Keratinocyte (primary cell): ENCODE results near the gene PUS1. TPM values are rescaled to one million over a fixed set of nuclear protein-coding genes. Genes with fewer than 3 reads are reported as not detected.

Experiments
- DNase-seq: peaks from one replicate; pipeline ENCODE4 v3.0.0-alpha.2; 2011; ENCODE audit warnings: low read depth, missing footprints, low spot score
- FAIRE-seq: peaks from 2 replicates; lab custom pipeline; 2011; peaks lifted over from hg19 to GRCh38; lab: Jason Lieb, UNC
- H2AFZ ChIP-seq: 2 replicates; pipeline ENCODE4 v1.6.0; 2012; ENCODE audit warnings: low read length, control low read depth, inconsistent platforms; ENCODE audit not compliant: control insufficient read depth
- H3K27ac ChIP-seq: 2 replicates; pipeline ENCODE4 v1.5.1; 2011; ENCODE audit warnings: low read length; ENCODE audit not compliant: control insufficient read depth, insufficient read depth
- H3K27me3 ChIP-seq: 3 replicates; pipeline ENCODE4 v1.6.0; 2011; ENCODE audit warnings: low read length; ENCODE audit not compliant: control insufficient read depth, insufficient read depth; ENCODE audit errors: extremely low read depth
- H3K36me3 ChIP-seq, 2 experiments: 2 replicates in 1 of 2; 3 replicates in 1 of 2; pipeline ENCODE4 v1.5.1; 2011; ENCODE audit warnings: low read length in 2 of 2, mild to moderate bottlenecking in 1 of 2; ENCODE audit not compliant: control insufficient read depth in 2 of 2, insufficient read depth in 2 of 2; ENCODE audit errors: extremely low read depth in 1 of 2
- H3K4me1 ChIP-seq: 3 replicates; pipeline ENCODE4 v1.5.1; 2011; ENCODE audit warnings: low read length; ENCODE audit not compliant: control insufficient read depth, insufficient read depth; ENCODE audit errors: extremely low read depth
- H3K4me2 ChIP-seq: 3 replicates; pipeline ENCODE4 v1.6.0; 2011; ENCODE audit warnings: low read depth, low read length; ENCODE audit not compliant: control insufficient read depth, insufficient read depth; ENCODE audit errors: extremely low read depth
- H3K4me3 ChIP-seq, 3 experiments: fragments of 200-600 bp in 1 of 3; sonication (generic) in 1 of 3; 2 replicates in 2 of 3; 3 replicates in 1 of 3; pipeline ENCODE4 v1.5.1; 2011 to 2016; ENCODE audit warnings: low read length in 3 of 3, mild to moderate bottlenecking in 3 of 3, control low read depth in 2 of 3, inconsistent platforms in 1 of 3, low read depth in 1 of 3, mixed read lengths in 1 of 3, mixed run types in 1 of 3, moderate library complexity in 1 of 3; ENCODE audit not compliant: control insufficient read depth in 2 of 3, insufficient read depth in 2 of 3; ENCODE audit errors: extremely low read depth in 1 of 3
- H3K79me2 ChIP-seq: 2 replicates; pipeline ENCODE4 v1.6.0; 2012; ENCODE audit warnings: low read length; ENCODE audit not compliant: control insufficient read depth, insufficient read depth
- H3K9ac ChIP-seq: 3 replicates; pipeline ENCODE4 v1.6.0; 2011; ENCODE audit warnings: low read length; ENCODE audit not compliant: control insufficient read depth, insufficient read depth; ENCODE audit errors: extremely low read depth
- H3K9me1 ChIP-seq: 3 replicates; pipeline ENCODE4 v1.6.0; 2011; ENCODE audit warnings: low read length; ENCODE audit not compliant: control insufficient read depth, insufficient read depth; ENCODE audit errors: extremely low read depth
- H3K9me3 ChIP-seq: 2 replicates; pipeline ENCODE4 v1.5.1; 2012; ENCODE audit warnings: low read depth, low read length; ENCODE audit not compliant: control insufficient read depth
- H4K20me1 ChIP-seq: 3 replicates; pipeline ENCODE4 v1.6.0; 2011; ENCODE audit warnings: low read length; ENCODE audit not compliant: control insufficient read depth, insufficient read depth; ENCODE audit errors: extremely low read depth
- CTCF ChIP-seq, 3 experiments: IDR thresholded peaks in 1 of 3; conservative IDR thresholded peaks in 1 of 3; optimal IDR thresholded peaks in 1 of 3; 2 replicates in 2 of 3; 3 replicates in 1 of 3; pipeline versions ENCODE3 to v1.5.1; 2011; ENCODE audit warnings: low read length in 3 of 3, mild to moderate bottlenecking in 3 of 3, moderate library complexity in 2 of 3, control low read depth in 1 of 3, inconsistent platforms in 1 of 3; ENCODE audit not compliant: insufficient read depth in 2 of 3; ENCODE audit errors: extremely low read depth in 1 of 3
- EZH2 ChIP-seq: IDR thresholded peaks from one replicate; pipeline ENCODE4 v1.6.1; 2012; ENCODE audit warnings: inconsistent platforms, mild to moderate bottlenecking, low read length, moderate library complexity
- dilution Hi-C: fragments of 300-500 bp; cut with MboI; formaldehyde crosslinking; loops from one replicate; pipeline ENCODE4 v1.7.0; 2020; ENCODE audit warnings: low sequenced_read_pairs; ENCODE audit not compliant: extremely low pct_ligation_motif_present
- polyA plus RNA-seq, 5 experiments: library from polyadenylated mRNA; depleted of rRNA in 3 of 5; stranded (reverse) in 3 of 5; stranded (forward) in 1 of 5; unstranded in 1 of 5; fragments of >200 nt; gene quantifications; 1 replicate in 1 of 5; 2 replicates in 3 of 5; 3 replicates in 1 of 5; pipeline versions ENCODE4 v1.2.1 to v1.2.3, GENCODE V29; 2011 to 2012; ENCODE audit warnings: missing spikeins in 2 of 5, low read depth in 1 of 5, low replicate concordance in 1 of 5

The PUS1 gene
- polyA plus RNA-seq, 1 donor (not counting 4 experiments of a cell fraction or from before 2014, with no cell fraction given), result 25.8 TPM

- Histone ChIP-seq H2AFZ (no peak overlapping the region), H3K36me3 (peaks cover 20 to 26% of the 10 kb centered on the region in 2 experiments), H3K79me2 (peaks cover 13% of the 10 kb centered on the region), H3K4me3 (no peak overlapping the region), H3K27ac (no peak overlapping the region), H3K4me1 (no peaks in the 10 kb centered on the region), H3K4me2 (no peak overlapping the region), H3K9ac (no peak overlapping the region), H3K27me3 (no peaks in the 10 kb centered on the region), H4K20me1 (peaks cover 3% of the 10 kb centered on the region), H3K9me3 (no peaks in the 10 kb centered on the region), H3K9me1 (no peaks in the 10 kb centered on the region)
- TF ChIP-seq CTCF (optimal IDR thresholded peaks at IDR 0.05 in 1 of 3, IDR thresholded peaks at IDR 0.05 in 1 of 3, conservative IDR thresholded peaks at IDR 0.05 in 1 of 3; ENCODE audit: extremely low read depth in 1 of 3, insufficient read depth in 2 of 3, low read length in 3 of 3), result no peak
- TF ChIP-seq EZH2, result no peak
- no peak for DNase-seq
- dilution Hi-C loops, result no loop called here
- no peak for FAIRE-seq
These were observed 53.0 kb downstream of the PUS1 start for GRCh38 chr12:131982041-131982440.

DNA sequence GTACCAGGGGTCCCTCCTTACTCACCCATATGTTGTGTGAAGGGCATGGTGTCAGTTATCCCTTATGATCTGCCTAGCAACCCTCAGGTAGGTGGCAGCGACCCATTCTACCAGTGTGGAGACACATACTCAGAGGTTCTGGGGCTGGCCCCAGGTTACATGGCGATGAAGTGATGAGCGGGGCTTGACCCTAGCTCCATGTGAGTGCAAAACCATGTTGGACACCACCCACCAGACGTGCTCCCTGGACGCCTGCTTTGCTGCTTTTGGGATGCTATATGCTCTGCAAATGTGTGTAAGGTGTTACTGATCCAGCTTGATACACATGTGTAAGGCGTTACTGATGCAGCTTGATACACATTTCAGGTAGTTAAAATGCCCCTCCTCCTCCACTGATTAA, 54.0 kb downstream of the PUS1 start:
- no peaks in the 10 kb centered on the region for H3K9me3 ChIP-seq
- dilution Hi-C loops, result no loop called here
- H3K27me3 ChIP-seq, result no peaks in the 10 kb centered on the region
- H3K9me1 ChIP-seq, result no peaks in the 10 kb centered on the region
- peaks cover 23 to 26% of the 10 kb centered on the region in 2 experiments for H3K36me3 ChIP-seq
- no peak for FAIRE-seq
- H3K4me2 ChIP-seq, result no peak overlapping the region
- H2AFZ ChIP-seq, result no peak overlapping the region
- TF ChIP-seq EZH2, result no peak
- no peak for TF ChIP-seq CTCF (optimal IDR thresholded peaks at IDR 0.05 in 1 of 3, IDR thresholded peaks at IDR 0.05 in 1 of 3, conservative IDR thresholded peaks at IDR 0.05 in 1 of 3; ENCODE audit: extremely low read depth in 1 of 3, insufficient read depth in 2 of 3, low read length in 3 of 3)
- DNase-seq, result no peak
- H3K4me1 ChIP-seq, result no peaks in the 10 kb centered on the region
- no peak overlapping the region for H3K27ac ChIP-seq
- no peak overlapping the region for H3K4me3 ChIP-seq
- no peak overlapping the region for H3K9ac ChIP-seq
- peaks cover 7% of the 10 kb centered on the region for H3K79me2 ChIP-seq
- H4K20me1 ChIP-seq, result no peaks in the 10 kb centered on the region
